Measurements from ENCODE around the gene NPHP4.

DNA sequence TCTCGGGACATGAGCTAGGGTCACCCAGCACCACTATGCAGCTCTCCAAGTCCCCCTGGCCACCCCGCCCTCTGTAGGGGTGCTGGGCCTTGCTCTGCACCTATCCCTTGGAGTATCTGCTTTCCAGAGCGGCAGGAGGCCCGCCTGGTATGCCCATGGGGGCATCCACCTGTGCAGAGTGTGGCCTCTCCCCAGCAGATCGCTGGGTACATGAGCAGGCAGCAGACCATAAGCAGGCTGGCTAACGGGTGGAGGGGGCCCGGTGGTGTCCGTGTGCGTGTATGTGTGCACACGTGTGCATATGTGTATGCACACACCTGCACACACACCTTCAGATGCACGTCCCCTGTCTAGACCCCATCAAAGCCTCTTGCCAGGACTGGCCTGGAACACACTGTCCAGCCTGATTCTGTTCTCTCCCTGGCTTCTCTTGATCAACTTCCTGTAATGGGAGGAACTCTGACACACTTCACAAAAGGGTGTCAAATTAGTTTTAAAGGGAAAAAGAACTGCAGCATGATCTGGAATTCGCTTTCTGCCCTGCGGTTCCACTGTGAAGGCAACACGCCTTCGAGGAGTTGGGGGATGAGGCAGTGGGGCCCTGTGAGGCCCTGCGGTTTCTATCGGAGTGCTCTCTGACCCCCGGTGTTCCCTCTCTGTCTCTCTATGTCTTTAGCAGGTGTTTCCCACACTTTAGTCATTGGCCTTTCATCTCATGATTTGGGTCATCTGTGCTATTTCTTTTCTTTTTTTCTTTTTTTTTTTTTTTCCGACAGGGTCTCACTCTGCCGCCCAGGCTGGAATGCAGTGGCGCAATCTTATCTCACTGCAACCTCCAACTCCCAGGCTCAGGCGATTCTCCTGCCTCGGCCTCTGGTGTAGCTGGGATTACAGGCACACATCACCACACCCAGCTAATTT, 17.2 kb upstream of the NPHP4 start:
- TF ChIP-seq, protein P1, sequence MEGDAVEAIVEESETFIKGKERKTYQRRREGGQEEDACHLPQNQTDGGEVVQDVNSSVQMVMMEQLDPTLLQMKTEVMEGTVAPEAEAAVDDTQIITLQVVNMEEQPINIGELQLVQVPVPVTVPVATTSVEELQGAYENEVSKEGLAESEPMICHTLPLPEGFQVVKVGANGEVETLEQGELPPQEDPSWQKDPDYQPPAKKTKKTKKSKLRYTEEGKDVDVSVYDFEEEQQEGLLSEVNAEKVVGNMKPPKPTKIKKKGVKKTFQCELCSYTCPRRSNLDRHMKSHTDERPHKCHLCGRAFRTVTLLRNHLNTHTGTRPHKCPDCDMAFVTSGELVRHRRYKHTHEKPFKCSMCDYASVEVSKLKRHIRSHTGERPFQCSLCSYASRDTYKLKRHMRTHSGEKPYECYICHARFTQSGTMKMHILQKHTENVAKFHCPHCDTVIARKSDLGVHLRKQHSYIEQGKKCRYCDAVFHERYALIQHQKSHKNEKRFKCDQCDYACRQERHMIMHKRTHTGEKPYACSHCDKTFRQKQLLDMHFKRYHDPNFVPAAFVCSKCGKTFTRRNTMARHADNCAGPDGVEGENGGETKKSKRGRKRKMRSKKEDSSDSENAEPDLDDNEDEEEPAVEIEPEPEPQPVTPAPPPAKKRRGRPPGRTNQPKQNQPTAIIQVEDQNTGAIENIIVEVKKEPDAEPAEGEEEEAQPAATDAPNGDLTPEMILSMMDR (optimal IDR thresholded peaks at IDR 0.05 in 1 of 3, IDR thresholded peaks at IDR 0.05 in 1 of 3, conservative IDR thresholded peaks at IDR 0.05 in 1 of 3; ENCODE audit: extremely low read depth in 1 of 3, insufficient read depth in 2 of 3, low read length in 3 of 3) = no peak
- no peak for TF ChIP-seq EZH2 (IDR thresholded peaks at IDR 0.05; ENCODE audit: low read length)
